ENCODE results near the gene TP53TG5.

Gene TP53TG5

GRCh38 chr20:45325371-45325770, 52.8 kb downstream of the TP53TG5 start:
- DNase-seq (ENCODE audit: low read depth in 3 of 3) = no peak

DNA sequence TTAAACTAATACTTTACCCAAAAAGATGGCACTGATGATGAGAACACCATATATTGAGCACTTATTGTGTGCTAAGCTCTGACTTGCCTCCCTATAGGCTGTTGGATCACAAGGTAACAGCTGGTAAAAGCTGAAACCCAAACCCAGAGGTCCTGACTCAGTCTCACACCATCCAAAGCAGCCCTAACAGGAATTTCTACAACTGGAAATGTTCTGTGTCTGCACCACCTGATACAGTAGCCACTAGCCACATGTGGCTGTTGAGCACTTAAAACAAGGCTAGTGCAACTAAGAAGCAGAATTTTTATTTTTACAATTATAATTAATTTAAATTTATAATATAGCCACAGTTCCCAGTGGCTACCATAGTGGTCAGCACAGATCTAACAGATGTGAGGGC, 54.4 kb downstream of the TP53TG5 start:
- DNase-seq (ENCODE audit: low read depth in 3 of 3) = no peak

GRCh38 chr20:45322952-45323383, 55.2 kb downstream of the TP53TG5 start:
- no peak for DNase-seq (ENCODE audit: low read depth in 3 of 3)
